HEK293T (cell line): ENCODE results near the gene B3GNT4.

Experiments used
- CTBP1 ChIP-seq: fragments of 450-650 bp; IDR thresholded peaks from 2 replicates; pipeline ENCODE4 v1.6.1; 2016; ENCODE audit warnings: borderline replicate concordance
- ELF4 ChIP-seq: fragments of 450-650 bp; IDR thresholded peaks from 2 replicates; pipeline ENCODE4 v1.6.1; 2017; ENCODE audit warnings: antibody characterized with exemption
- FOXK2 ChIP-seq: fragments of 450-650 bp; IDR thresholded peaks from 2 replicates; pipeline ENCODE4 v1.6.1; 2016; ENCODE audit warnings: mild to moderate bottlenecking
- L3MBTL2 ChIP-seq: fragments of 450-650 bp; conservative IDR thresholded peaks from 2 replicates; pipeline ENCODE4 v1.6.1; 2016; ENCODE audit warnings: mild to moderate bottlenecking
- LEF1 ChIP-seq: fragments of 450-650 bp; IDR thresholded peaks from 2 replicates; pipeline ENCODE4 v1.6.1; 2017; ENCODE audit warnings: mild to moderate bottlenecking, borderline replicate concordance
- NFRKB ChIP-seq: fragments of 450-650 bp; IDR thresholded peaks from 2 replicates; pipeline ENCODE4 v1.6.1; 2016; ENCODE audit warnings: mild to moderate bottlenecking, moderate library complexity
- SP1 ChIP-seq: fragments of 450-650 bp; IDR thresholded peaks from 2 replicates; pipeline ENCODE4 v1.6.1; 2017
- SUZ12 ChIP-seq: fragments of 450-650 bp; IDR thresholded peaks from 2 replicates; pipeline ENCODE4 v1.6.1; 2016; ENCODE audit warnings: mild to moderate bottlenecking
- ZNF384 ChIP-seq: fragments of 450-650 bp; IDR thresholded peaks from 2 replicates; pipeline ENCODE4 v1.6.1; 2016
- TF ChIP-seq, protein P1 (sequence below): fragments of 450-650 bp; IDR thresholded peaks from 2 replicates; pipeline ENCODE4 v1.6.1; 2016

DNA sequence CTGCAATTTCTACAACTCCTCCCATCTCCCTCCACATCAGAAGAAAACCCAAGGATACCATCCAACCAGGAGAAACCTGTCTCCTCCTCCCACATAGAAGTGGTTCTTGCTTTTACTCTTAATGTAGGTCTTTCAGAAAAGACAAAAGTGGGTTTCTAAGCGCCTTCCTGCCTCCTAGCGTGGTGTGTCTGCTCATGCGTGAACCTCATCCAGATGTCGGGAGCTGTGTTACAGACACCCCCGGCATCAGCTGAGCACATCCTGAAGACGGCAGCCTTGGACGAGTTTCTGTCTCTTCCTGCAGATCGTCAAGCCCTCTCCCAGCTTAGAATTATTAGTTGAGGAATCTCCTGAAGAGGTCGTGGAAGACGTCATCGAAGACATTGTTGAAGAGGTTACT is 11.1 kb upstream of the B3GNT4 start:
- TF ChIP-seq L3MBTL2 (no peak), SP1 (no peak), FOXK2 (no peak), NFRKB (no peak), ZNF384 (no peak), CTBP1 (no peak), ELF4 (no peak), SUZ12 (no peak), LEF1 (no peak)
- TF ChIP-seq, protein P1, sequence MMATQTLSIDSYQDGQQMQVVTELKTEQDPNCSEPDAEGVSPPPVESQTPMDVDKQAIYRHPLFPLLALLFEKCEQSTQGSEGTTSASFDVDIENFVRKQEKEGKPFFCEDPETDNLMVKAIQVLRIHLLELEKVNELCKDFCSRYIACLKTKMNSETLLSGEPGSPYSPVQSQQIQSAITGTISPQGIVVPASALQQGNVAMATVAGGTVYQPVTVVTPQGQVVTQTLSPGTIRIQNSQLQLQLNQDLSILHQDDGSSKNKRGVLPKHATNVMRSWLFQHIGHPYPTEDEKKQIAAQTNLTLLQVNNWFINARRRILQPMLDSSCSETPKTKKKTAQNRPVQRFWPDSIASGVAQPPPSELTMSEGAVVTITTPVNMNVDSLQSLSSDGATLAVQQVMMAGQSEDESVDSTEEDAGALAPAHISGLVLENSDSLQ: no peak
